Glomerular visceral epithelial cell (primary cell): Measurements from ENCODE around the gene OR4B1.

Experiments used
- DNase-seq: peaks from one replicate; pipeline ENCODE4 v3.0.0-alpha.2; 2016; ENCODE audit errors: extremely low spot score

Gene OR4B1

GRCh38 chr11:48261600-48261999 is 45.0 kb downstream of the OR4B1 start:
- DNase-seq, result no peak

GRCh38 chr11:48263423-48263911 is 46.9 kb downstream of the OR4B1 start, which contains the start of gene OR4X1:
Gene OR4X1 (plus strand): TSS chr11:48263861. CDS start chr11:48263861, 0 bp downstream.
- DNase-seq, result no peak
